Muscle of leg (tissue), 11 donors: ENCODE data around the gene BCL2L11. TPM values are rescaled to one million over a fixed set of nuclear protein-coding genes. Genes with fewer than 3 reads are reported as not detected.

ENCODE experiments used
- DNase-seq: peaks from one replicate; pipeline ENCODE4 v3.0.0; 2013
- H3K27ac ChIP-seq: one replicate; pipeline ENCODE4 v1.5.1; 2013; ENCODE audit warnings: mild to moderate bottlenecking, low read length, control low read depth
- H3K27me3 ChIP-seq: one replicate; pipeline ENCODE4 v1.6.1; 2013; ENCODE audit warnings: low read length; ENCODE audit not compliant: control insufficient read depth, insufficient read depth
- H3K36me3 ChIP-seq: one replicate; pipeline ENCODE4 v1.6.1; 2013; ENCODE audit warnings: low read length; ENCODE audit not compliant: control insufficient read depth, insufficient read depth
- H3K4me1 ChIP-seq: one replicate; pipeline ENCODE4 v1.6.1; 2013; ENCODE audit warnings: low read length; ENCODE audit not compliant: control insufficient read depth, insufficient read depth
- H3K4me3 ChIP-seq: one replicate; pipeline ENCODE4 v1.5.1; 2013; ENCODE audit warnings: low read length, control low read depth
- H3K9me3 ChIP-seq: replicated peaks from 2 replicates; pipeline ENCODE4 v1.6.1; 2013; ENCODE audit warnings: low read depth, low read length; ENCODE audit not compliant: control insufficient read depth
- WGBS: methylation state at CpG from one replicate; pipeline ENCODE4 v1.1.5; 2013; ENCODE audit warnings: missing lambda C conversion rate; ENCODE audit not compliant: insufficient coverage; 5-methylcytosine and 5-hydroxymethylcytosine counted together
- polyA plus RNA-seq, 8 donors: library from polyadenylated mRNA; unstranded; fragments of 120-200 nt; gene quantifications; one replicate each; pipeline versions ENCODE4 v1.2.1 to v1.2.3, GENCODE V29; 2013; ENCODE audit warnings: inconsistent platforms in 1 of 8, low replicate concordance in 1 of 8; ENCODE audit not compliant: insufficient read length in 8 of 8, insufficient read depth in 1 of 8
- total RNA-seq: library from RNA; stranded (reverse); fragments of 120-200 nt; gene quantifications from one replicate; pipeline ENCODE4 v1.2.4, GENCODE V29; 2013

Gene BCL2L11
- total and polyA plus RNA-seq, 9 donors, result 5.9 to 9.6 (median 6.9) TPM

GRCh38 chr2:111156529-111156928 is 35.8 kb downstream of the BCL2L11 start:
- Histone ChIP-seq H3K27ac (no peak overlapping the region), H3K9me3 (no peaks in the 10 kb centered on the region), H3K36me3 (peaks cover 43% of the 10 kb centered on the region), H3K4me1 (peaks cover 17% of the 10 kb centered on the region), H3K27me3 (no peaks in the 10 kb centered on the region), H3K4me3 (no peak overlapping the region)
- WGBS, result 63% methylated on average over 7 of the region's 8 CpGs
- no peak for DNase-seq

- Histone ChIP-seq H3K27ac (no peak overlapping the region), H3K4me3 (no peak overlapping the region), H3K36me3 (peaks cover 36% of the 10 kb centered on the region), H3K4me1 (peaks cover 24% of the 10 kb centered on the region), H3K27me3 (no peaks in the 10 kb centered on the region), H3K9me3 (no peaks in the 10 kb centered on the region)
- no peak for DNase-seq
- WGBS, result 57% methylated on average over 3 of the region's 5 CpGs
Observed at GRCh38 chr2:111157071-111157661, 36.5 kb downstream of the BCL2L11 start.

GRCh38 chr2:111157798-111158197 is 37.1 kb downstream of the BCL2L11 start:
- Histone ChIP-seq H3K9me3 (no peaks in the 10 kb centered on the region), H3K36me3 (peaks cover 32% of the 10 kb centered on the region), H3K27ac (no peak overlapping the region), H3K27me3 (no peaks in the 10 kb centered on the region), H3K4me3 (no peak overlapping the region), H3K4me1 (peaks cover 28% of the 10 kb centered on the region)
- WGBS, result 60% methylated on average over 1 of the region's 2 CpGs
- DNase-seq, result no peak

GRCh38 chr2:111159641-111160040 is 38.9 kb downstream of the BCL2L11 start:
- Histone ChIP-seq H3K9me3 (no peaks in the 10 kb centered on the region), H3K27me3 (no peaks in the 10 kb centered on the region), H3K4me1 (peaks cover 32% of the 10 kb centered on the region), H3K4me3 (no peak overlapping the region), H3K36me3 (peaks cover 24% of the 10 kb centered on the region), H3K27ac (no peak overlapping the region)
- no peak for DNase-seq
- WGBS, result 58% methylated on average over 3 of the region's 5 CpGs

GRCh38 chr2:111160758-111161157 is 40.0 kb downstream of the BCL2L11 start:
- H3K4me1 ChIP-seq, result peaks cover 41% of the 10 kb centered on the region
- H3K36me3 ChIP-seq, result peaks cover 25% of the 10 kb centered on the region
- H3K27ac ChIP-seq, result no peak overlapping the region
- no peaks in the 10 kb centered on the region for H3K27me3 ChIP-seq
- no peak overlapping the region for H3K4me3 ChIP-seq
- H3K9me3 ChIP-seq, result no peaks in the 10 kb centered on the region
- WGBS, result 94% methylated on average over 3 of the region's 3 CpGs
- DNase-seq, result no peak

GRCh38 chr2:111161971-111162370 is 41.3 kb downstream of the BCL2L11 start:
- no peaks in the 10 kb centered on the region for H3K27me3 ChIP-seq
- no peak overlapping the region for H3K4me3 ChIP-seq
- H3K4me1 ChIP-seq, result peaks cover 41% of the 10 kb centered on the region
- H3K36me3 ChIP-seq, result peaks cover 24% of the 10 kb centered on the region
- H3K27ac ChIP-seq, result no peak overlapping the region
- H3K9me3 ChIP-seq, result no peaks in the 10 kb centered on the region
- DNase-seq, result peak; percentile 82
- 67% methylated on average over 12 of the region's 12 CpGs for WGBS

GRCh38 chr2:111162718-111163331 is 42.1 kb downstream of the BCL2L11 start:
- H3K4me3 ChIP-seq, result no peak overlapping the region
- 91% methylated on average over 5 of the region's 12 CpGs for WGBS
- no peaks in the 10 kb centered on the region for H3K9me3 ChIP-seq
- H3K27me3 ChIP-seq, result no peaks in the 10 kb centered on the region
- no peak for DNase-seq
- H3K36me3 ChIP-seq, result peaks cover 26% of the 10 kb centered on the region
- no peak overlapping the region for H3K27ac ChIP-seq
- H3K4me1 ChIP-seq, result peaks cover 44% of the 10 kb centered on the region

GRCh38 chr2:111164078-111164477 is 43.4 kb downstream of the BCL2L11 start:
- Histone ChIP-seq H3K9me3 (no peaks in the 10 kb centered on the region), H3K27ac (no peak overlapping the region), H3K27me3 (no peaks in the 10 kb centered on the region), H3K4me1 (peaks cover 44% of the 10 kb centered on the region), H3K4me3 (no peak overlapping the region), H3K36me3 (peaks cover 21% of the 10 kb centered on the region)
- WGBS, result 82% methylated on average over 5 of the region's 12 CpGs
- DNase-seq, result no peak

GRCh38 chr2:111165084-111165483 is 44.4 kb downstream of the BCL2L11 start:
- Histone ChIP-seq H3K9me3 (no peaks in the 10 kb centered on the region), H3K27ac (peak overlapping the region; percentile 42), H3K4me1 (peaks cover 36% of the 10 kb centered on the region), H3K27me3 (no peaks in the 10 kb centered on the region), H3K4me3 (no peak overlapping the region), H3K36me3 (peaks cover 13% of the 10 kb centered on the region)
- 57% methylated on average over 3 of the region's 7 CpGs for WGBS
- peak; percentile 69 for DNase-seq

- no peak for DNase-seq
- H3K9me3 ChIP-seq, result no peaks in the 10 kb centered on the region
- H3K36me3 ChIP-seq, result peaks cover 10% of the 10 kb centered on the region
- no peak overlapping the region for H3K27ac ChIP-seq
- peaks cover 32% of the 10 kb centered on the region for H3K4me1 ChIP-seq
- WGBS, result 73% methylated on average over 4 of the region's 5 CpGs
- H3K27me3 ChIP-seq, result no peaks in the 10 kb centered on the region
- no peak overlapping the region for H3K4me3 ChIP-seq
Observed at GRCh38 chr2:111166115-111166514, 45.4 kb downstream of the BCL2L11 start.
